OCI-LY1 (cell line): Measurements from ENCODE around the gene ITPK1.

Experiments used
- H2AFZ ChIP-seq: fragments of 200-600 bp; sonication (generic), shearing (Covaris generic); 2 replicates; pipeline ENCODE4 v1.6.0; 2014; ENCODE audit warnings: antibody characterized with exemption, mild to moderate bottlenecking, low read length
- H3F3A ChIP-seq: fragments of 200-600 bp; sonication (generic), shearing (Covaris generic); 2 replicates; pipeline ENCODE4 v1.6.0; 2014; ENCODE audit warnings: mild to moderate bottlenecking, antibody characterized with exemption, low read length, moderate library complexity; ENCODE audit not compliant: insufficient read depth
- H3K27ac ChIP-seq: fragments of 200-600 bp; sonication (generic); 2 replicates; pipeline ENCODE4 v1.5.1; 2014; ENCODE audit warnings: low read length, mixed run types, mild to moderate bottlenecking, low read depth; ENCODE audit not compliant: poor library complexity, severe bottlenecking
- H3K27me3 ChIP-seq: fragments of 200-600 bp; sonication (generic); 2 replicates; pipeline ENCODE4 v1.6.0; 2014; ENCODE audit warnings: antibody characterized with exemption, mild to moderate bottlenecking, low read length, moderate library complexity; ENCODE audit not compliant: insufficient read depth
- H3K36me3 ChIP-seq: fragments of 200-600 bp; sonication (generic); 2 replicates; pipeline ENCODE4 v1.6.1; 2014; ENCODE audit warnings: mild to moderate bottlenecking, antibody characterized with exemption, low read length, moderate library complexity, mixed read lengths; ENCODE audit not compliant: insufficient read depth
- H3K4me1 ChIP-seq: fragments of 200-600 bp; sonication (generic); 2 replicates; pipeline ENCODE4 v1.5.1; 2014; ENCODE audit warnings: mild to moderate bottlenecking, low read length, moderate library complexity; ENCODE audit not compliant: insufficient read depth, severe bottlenecking
- H3K4me2 ChIP-seq: fragments of 200-600 bp; sonication (generic), shearing (Covaris generic); 2 replicates; pipeline ENCODE4 v1.6.1; 2014; ENCODE audit warnings: low read length
- H3K4me3 ChIP-seq: fragments of 200-600 bp; sonication (generic); 2 replicates; pipeline ENCODE4 v1.5.1; 2014; ENCODE audit warnings: low read length, low read depth, mild to moderate bottlenecking, mixed read lengths; ENCODE audit not compliant: poor library complexity, severe bottlenecking
- H3K79me2 ChIP-seq: fragments of 200-600 bp; shearing (Covaris generic); 2 replicates; pipeline ENCODE4 v1.6.1; 2016; ENCODE audit warnings: mixed run types, low read length, mixed read lengths; ENCODE audit not compliant: insufficient read depth
- H3K9ac ChIP-seq: fragments of 200-600 bp; sonication (generic), shearing (Covaris generic); 2 replicates; pipeline ENCODE4 v1.6.1; 2014; ENCODE audit warnings: mild to moderate bottlenecking, low read length, mixed read lengths
- H3K9me2 ChIP-seq: fragments of 200-600 bp; sonication (generic), shearing (Covaris generic); 2 replicates; pipeline ENCODE4 v1.6.1; 2014; ENCODE audit warnings: low read depth, mild to moderate bottlenecking, low read length, mixed read lengths
- H3K9me3 ChIP-seq: fragments of 200-600 bp; shearing (Covaris generic); 2 replicates; pipeline ENCODE4 v1.6.1; 2014; ENCODE audit warnings: low read length, mixed read lengths
- H4K20me1 ChIP-seq: fragments of 200-600 bp; sonication (generic), shearing (Covaris generic); 2 replicates; pipeline ENCODE4 v1.6.0; 2016; ENCODE audit warnings: mild to moderate bottlenecking, low read length; ENCODE audit not compliant: insufficient read depth
- CTCF ChIP-seq: fragments of 200-600 bp; sonication (generic), shearing (Covaris generic); IDR thresholded peaks from 2 replicates; pipeline ENCODE4 v1.5.1; 2017; ENCODE audit warnings: mild to moderate bottlenecking, antibody characterized with exemption, low read length, moderate library complexity, mixed read lengths
- EZH2 ChIP-seq: fragments of 200-600 bp; sonication (generic), shearing (Covaris generic); IDR thresholded peaks from 2 replicates; pipeline ENCODE4 v1.8.0; 2017; ENCODE audit warnings: borderline replicate concordance, mixed run types, mild to moderate bottlenecking, antibody characterized with exemption, low read length, moderate library complexity, mixed read lengths

ITPK1 gene

GRCh38 chr14:93051600-93052546, 63.9 kb downstream of the ITPK1 start:
- Histone ChIP-seq H3K4me3 (no peak overlapping the region), H3K27me3 (peaks cover 7% of the 10 kb centered on the region; the same call in 1 of the 2 replicates), H4K20me1 (no peaks in the 10 kb centered on the region), H3F3A (no peaks in the 10 kb centered on the region), H3K4me1 (no peaks in the 10 kb centered on the region), H3K27ac (no peak overlapping the region), H3K36me3 (no peaks in the 10 kb centered on the region), H3K4me2 (no peak overlapping the region), H3K79me2 (no peaks in the 10 kb centered on the region), H3K9me2 (no peaks in the 10 kb centered on the region), H3K9me3 (no peaks in the 10 kb centered on the region), H3K9ac (no peak overlapping the region), H2AFZ (no peak overlapping the region)
- TF ChIP-seq EZH2 (no peak), CTCF (no peak)

GRCh38 chr14:93050761-93051160, 65.0 kb downstream of the ITPK1 start:
- H3K4me3 ChIP-seq: no peak overlapping the region
- H3K27me3 ChIP-seq: peaks cover 8% of the 10 kb centered on the region; the same call in 1 of the 2 replicates
- no peaks in the 10 kb centered on the region for H3K4me1 ChIP-seq
- H3F3A ChIP-seq: no peaks in the 10 kb centered on the region
- no peaks in the 10 kb centered on the region for H3K9me3 ChIP-seq
- TF ChIP-seq EZH2 (no peak), CTCF (no peak)
- H2AFZ ChIP-seq: no peak overlapping the region
- no peak overlapping the region for H3K4me2 ChIP-seq
- no peaks in the 10 kb centered on the region for H3K9me2 ChIP-seq
- H3K36me3 ChIP-seq: no peaks in the 10 kb centered on the region
- H3K79me2 ChIP-seq: no peaks in the 10 kb centered on the region
- no peaks in the 10 kb centered on the region for H4K20me1 ChIP-seq
- no peak overlapping the region for H3K9ac ChIP-seq
- no peak overlapping the region for H3K27ac ChIP-seq

GRCh38 chr14:93049867-93050331, 65.8 kb downstream of the ITPK1 start:
- Histone ChIP-seq H3K4me3 (no peak overlapping the region), H3K9me3 (no peaks in the 10 kb centered on the region), H4K20me1 (no peaks in the 10 kb centered on the region), H3K4me2 (no peak overlapping the region), H3K36me3 (no peaks in the 10 kb centered on the region), H2AFZ (no peak overlapping the region), H3K9me2 (no peaks in the 10 kb centered on the region), H3K9ac (no peak overlapping the region), H3K4me1 (no peaks in the 10 kb centered on the region), H3K27me3 (peaks cover 8% of the 10 kb centered on the region; the same call in 1 of the 2 replicates), H3K79me2 (no peaks in the 10 kb centered on the region), H3K27ac (no peak overlapping the region), H3F3A (no peaks in the 10 kb centered on the region)
- TF ChIP-seq CTCF (no peak), EZH2 (no peak)
